ENCODE data around the gene BBS12.
A peak's percentile ranks its signal among the peaks of the same experiment; 100 is the strongest.

The BBS12 gene

GRCh38 chr4:122733787-122734120 is 1.2 kb downstream of the BBS12 start:
- Histone ChIP-seq H3K36me3 (replicated peaks) (no peaks in the 10 kb centered on the region), H3K27ac (no peak overlapping the region), H3K27me3 (replicated peaks) (no peaks in the 10 kb centered on the region), H3K4me3 (ENCODE audit: low read depth, low read length) (peak overlapping the region; percentile 67)
- no peak for DNase-seq
- TF ChIP-seq, protein P1, sequence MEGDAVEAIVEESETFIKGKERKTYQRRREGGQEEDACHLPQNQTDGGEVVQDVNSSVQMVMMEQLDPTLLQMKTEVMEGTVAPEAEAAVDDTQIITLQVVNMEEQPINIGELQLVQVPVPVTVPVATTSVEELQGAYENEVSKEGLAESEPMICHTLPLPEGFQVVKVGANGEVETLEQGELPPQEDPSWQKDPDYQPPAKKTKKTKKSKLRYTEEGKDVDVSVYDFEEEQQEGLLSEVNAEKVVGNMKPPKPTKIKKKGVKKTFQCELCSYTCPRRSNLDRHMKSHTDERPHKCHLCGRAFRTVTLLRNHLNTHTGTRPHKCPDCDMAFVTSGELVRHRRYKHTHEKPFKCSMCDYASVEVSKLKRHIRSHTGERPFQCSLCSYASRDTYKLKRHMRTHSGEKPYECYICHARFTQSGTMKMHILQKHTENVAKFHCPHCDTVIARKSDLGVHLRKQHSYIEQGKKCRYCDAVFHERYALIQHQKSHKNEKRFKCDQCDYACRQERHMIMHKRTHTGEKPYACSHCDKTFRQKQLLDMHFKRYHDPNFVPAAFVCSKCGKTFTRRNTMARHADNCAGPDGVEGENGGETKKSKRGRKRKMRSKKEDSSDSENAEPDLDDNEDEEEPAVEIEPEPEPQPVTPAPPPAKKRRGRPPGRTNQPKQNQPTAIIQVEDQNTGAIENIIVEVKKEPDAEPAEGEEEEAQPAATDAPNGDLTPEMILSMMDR (IDR thresholded peaks at IDR 0.05; ENCODE audit: low read depth, low read length, missing control alignments), result no peak
- in situ Hi-C loops (cut with HindIII; ENCODE audit: low pct_ligation_motif_present, low sequenced_read_pairs), result no loop called here

- TF ChIP-seq, protein P1 (IDR thresholded peaks at IDR 0.05; ENCODE audit: low read depth, low read length, missing control alignments), result no peak
- H3K27ac ChIP-seq, result peak overlapping the region; percentile 88
- DNase-seq, result peak; percentile 83
- H3K27me3 ChIP-seq (replicated peaks), result no peaks in the 10 kb centered on the region
- peaks cover 6% of the 10 kb centered on the region for H3K36me3 ChIP-seq (replicated peaks)
- in situ Hi-C loops (cut with HindIII; ENCODE audit: low pct_ligation_motif_present, low sequenced_read_pairs), result no loop called here
- no peak overlapping the region for H3K4me3 ChIP-seq (ENCODE audit: low read depth, low read length)
Measured at GRCh38 chr4:122739174-122739573, 6.7 kb downstream of the BBS12 start.

GRCh38 chr4:122742933-122743829 is 10.7 kb downstream of the BBS12 start:
- H3K27ac ChIP-seq, result no peak overlapping the region
- no peaks in the 10 kb centered on the region for H3K27me3 ChIP-seq (replicated peaks)
- in situ Hi-C loops (cut with HindIII; ENCODE audit: low pct_ligation_motif_present, low sequenced_read_pairs), result no loop called here
- H3K4me3 ChIP-seq (ENCODE audit: low read depth, low read length), result no peak overlapping the region
- peaks cover 6% of the 10 kb centered on the region for H3K36me3 ChIP-seq (replicated peaks)
- TF ChIP-seq, protein P1 (IDR thresholded peaks at IDR 0.05; ENCODE audit: low read depth, low read length, missing control alignments), result no peak
- DNase-seq, result no peak

- TF ChIP-seq, protein P1 (IDR thresholded peaks at IDR 0.05; ENCODE audit: low read depth, low read length, missing control alignments), result no peak
- Histone ChIP-seq H3K4me3 (ENCODE audit: low read depth, low read length) (no peak overlapping the region), H3K27me3 (replicated peaks) (no peaks in the 10 kb centered on the region), H3K36me3 (replicated peaks) (peaks cover 6% of the 10 kb centered on the region), H3K27ac (no peak overlapping the region)
- in situ Hi-C loops (cut with HindIII; ENCODE audit: low pct_ligation_motif_present, low sequenced_read_pairs), result no loop called here
- no peak for DNase-seq
Measured at GRCh38 chr4:122744229-122744628, 11.7 kb downstream of the BBS12 start.

- TF ChIP-seq, protein P1 (IDR thresholded peaks at IDR 0.05; ENCODE audit: low read depth, low read length, missing control alignments), result no peak
Measured at GRCh38 chr4:122746485-122746965, 14.0 kb downstream of the BBS12 start.

More at GRCh38 chr4:122746485-122746965, 14.0 kb downstream of the BBS12 start:
- Histone ChIP-seq H3K36me3 (replicated peaks) (peaks cover 6% of the 10 kb centered on the region), H3K4me3 (ENCODE audit: low read depth, low read length) (no peak overlapping the region), H3K27me3 (replicated peaks) (no peaks in the 10 kb centered on the region), H3K27ac (peak overlapping the region; percentile 45)
- in situ Hi-C loops (cut with HindIII; ENCODE audit: low pct_ligation_motif_present, low sequenced_read_pairs), result no loop called here
- no peak for DNase-seq

All from brain microvascular endothelial cell (primary cell).